GM19467 (cell line): ENCODE results near the gene PAM.

ENCODE experiments used
- ATAC-seq: cut with Tn5 transposase; IDR thresholded peaks from one replicate; pipeline ENCODE4 v1.9.1; 2021; ENCODE audit warnings: mild to moderate bottlenecking, moderate library complexity; ENCODE audit not compliant: unreplicated experiment

Gene PAM

DNA sequence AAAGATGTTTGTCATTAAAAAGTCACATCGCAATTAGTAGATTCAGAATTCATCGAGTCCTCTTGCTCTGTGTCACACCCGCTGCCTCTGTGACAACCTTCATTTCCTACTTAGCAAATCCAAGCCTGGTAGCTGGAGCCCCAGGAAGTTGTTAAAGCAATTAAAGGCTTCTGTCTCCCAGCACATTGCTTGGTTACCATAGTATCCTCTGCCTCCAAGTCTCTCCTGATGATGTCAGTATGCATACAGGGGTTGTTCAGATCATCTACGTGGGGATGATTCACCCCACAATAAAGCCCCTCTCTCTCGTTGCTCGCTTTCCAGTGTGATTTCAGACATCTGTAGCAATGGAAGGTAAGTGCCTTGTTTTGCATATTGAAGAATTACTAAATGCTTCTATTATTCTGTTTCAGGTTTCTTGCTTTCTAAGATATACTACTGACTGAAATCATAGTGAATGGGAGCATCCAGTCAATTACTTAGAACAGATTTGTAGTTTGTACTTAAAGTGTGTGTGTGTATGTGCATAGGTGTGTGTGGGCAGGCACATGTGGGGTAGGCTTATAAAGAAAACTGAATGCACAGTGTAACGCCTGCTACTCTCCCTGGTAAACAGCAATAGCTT, 52.9 kb downstream of the PAM start:
- ATAC-seq: no peak

DNA sequence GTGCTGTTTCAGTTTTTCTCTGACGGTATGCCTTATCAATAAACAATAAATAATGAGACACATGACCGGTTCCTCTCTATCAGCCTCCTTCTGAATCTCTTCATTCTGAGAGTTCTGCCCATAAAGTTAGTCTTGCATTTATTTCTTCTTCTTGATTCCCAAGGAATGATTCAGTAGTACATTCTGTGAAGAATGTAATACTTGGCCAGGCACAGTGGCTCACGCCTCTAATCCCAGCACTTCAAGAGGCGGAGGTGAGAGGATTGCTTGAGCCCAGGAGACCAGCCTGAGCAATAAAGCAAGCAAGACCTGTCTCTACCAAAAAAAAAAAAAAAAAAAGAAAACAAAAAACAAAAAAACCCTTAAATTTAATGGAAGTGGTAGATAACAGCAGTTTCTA, 53.9 kb downstream of the PAM start:
- no peak for ATAC-seq

DNA sequence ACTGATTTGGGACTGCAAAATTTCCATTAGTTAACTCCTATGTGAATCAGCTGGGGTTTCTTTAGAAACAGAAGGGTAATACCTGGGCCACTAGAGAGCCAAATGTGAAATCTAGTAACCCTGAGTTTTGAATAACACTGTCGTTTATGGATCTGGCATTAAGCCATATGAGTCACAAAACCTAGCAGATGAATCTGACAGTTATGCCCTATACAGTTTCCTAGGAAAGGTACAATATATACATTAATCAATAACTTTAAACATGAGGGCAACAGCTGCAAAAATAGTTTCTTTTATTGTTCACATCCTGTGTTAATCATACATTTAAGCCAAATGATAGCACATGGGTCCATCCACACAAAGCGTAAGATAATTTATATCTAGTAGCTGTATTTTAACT, 56.9 kb downstream of the PAM start:
- no peak for ATAC-seq

DNA sequence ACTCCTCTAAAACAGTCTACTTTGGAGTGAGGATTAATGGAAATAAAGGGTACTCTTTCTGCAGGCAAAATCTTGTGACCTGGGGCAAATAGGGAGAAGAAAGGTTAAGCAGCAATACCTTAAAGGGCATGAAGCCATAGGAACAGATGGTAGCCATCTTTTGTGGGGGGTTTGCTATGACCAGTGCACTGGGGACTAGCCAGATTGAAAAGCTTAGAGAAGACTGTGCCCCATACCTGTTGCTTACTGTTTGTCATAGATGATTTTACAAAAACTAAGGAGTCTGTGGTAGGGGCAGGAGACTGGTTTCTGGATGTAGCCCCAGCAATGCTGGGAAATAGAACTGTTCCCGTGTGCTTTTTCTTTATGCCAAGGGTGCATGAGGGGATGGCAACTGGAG, 58.6 kb downstream of the PAM start:
- no peak for ATAC-seq

DNA sequence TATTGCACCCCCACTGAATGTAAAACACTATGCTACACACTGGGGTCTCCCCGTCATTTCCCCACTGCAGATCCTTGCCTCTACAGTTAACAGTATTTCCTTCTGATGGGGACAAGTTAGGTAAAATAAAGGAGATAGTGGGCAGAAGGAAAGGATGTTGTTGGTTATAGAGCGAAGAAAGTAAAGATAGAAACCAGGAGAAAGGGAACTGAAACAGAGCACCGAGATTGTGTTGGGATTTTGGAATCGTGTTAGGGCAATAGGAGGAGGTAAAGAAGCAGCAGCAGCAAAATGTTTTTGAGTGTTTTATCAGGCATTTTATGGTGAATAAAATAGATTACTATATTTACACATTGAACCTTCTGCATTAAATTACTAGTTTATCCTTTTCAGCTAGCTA, 60.0 kb downstream of the PAM start:
- ATAC-seq: no peak

DNA sequence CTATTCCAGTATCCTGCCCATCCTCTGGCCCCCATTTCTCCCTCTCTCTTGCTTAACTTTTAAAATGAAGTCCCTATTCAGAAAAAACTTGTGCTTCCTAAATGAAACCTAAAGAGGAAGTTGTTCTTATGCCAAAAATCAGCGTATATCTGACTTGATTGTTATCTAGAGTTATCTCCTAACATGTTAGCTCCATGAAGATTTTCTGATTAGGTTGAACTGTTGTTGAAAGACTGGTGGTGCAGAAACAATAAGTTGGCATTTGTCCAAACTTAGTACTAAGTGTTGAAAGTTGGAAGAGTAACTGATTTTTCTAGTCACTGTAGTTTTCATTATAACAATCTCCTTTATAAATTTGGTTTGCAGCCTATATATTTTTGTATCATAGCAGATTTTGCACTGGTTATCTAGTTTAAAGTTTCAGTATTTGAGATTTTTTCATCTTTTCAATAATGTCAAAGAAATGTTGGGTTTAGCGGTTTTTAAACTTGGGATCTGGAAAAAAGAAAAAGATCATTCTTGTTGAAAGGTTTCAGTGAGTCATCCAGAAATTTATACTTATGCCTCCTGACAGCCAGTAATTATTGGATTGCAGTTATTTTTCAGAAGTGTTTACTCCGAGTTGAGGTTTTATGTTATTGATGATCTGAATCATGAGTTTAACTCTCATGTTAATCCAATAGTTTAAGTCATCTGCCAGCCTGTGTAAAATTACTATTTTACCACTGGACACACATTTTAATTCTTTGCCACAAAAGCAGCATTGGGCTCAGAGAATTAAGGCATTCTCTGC, 60.6 kb downstream of the PAM start:
- no peak for ATAC-seq

DNA sequence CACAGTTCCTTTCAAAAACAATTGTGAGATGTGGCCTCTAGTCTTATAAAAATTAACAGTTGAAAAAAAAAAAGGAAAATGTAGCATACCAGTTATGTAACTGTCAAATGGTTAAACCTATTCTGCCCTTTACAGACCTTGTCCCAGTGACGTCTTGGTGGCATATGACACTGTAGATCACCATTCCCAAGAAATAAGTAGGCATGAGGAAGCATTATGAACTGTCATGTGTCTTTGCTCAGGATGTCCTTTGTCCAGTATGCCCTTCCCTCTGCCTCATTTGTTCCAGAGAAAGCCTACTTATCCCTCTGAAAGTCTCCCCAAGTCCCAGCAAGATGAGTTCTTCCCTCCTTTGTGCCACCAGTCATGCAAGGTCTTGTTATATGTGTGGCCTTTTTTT, 63.2 kb downstream of the PAM start:
- no peak for ATAC-seq

DNA sequence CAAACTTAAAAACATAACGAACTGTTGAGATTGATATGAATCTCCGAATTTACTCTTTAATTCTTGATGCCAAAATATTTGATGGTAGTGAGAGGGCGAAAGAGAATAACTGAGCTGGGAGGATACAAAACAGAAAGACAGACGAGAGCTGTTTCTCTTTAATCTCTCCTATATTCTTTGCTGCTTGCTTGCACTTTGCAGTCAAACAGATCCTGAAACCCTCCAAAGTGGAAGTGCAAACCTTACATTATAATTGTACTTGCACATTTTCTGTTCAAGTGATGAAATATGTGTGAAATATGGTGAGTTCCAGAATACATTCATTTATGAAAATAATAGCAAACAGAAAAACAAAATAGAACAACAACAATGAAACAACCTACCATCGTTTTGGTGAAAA, 63.8 kb downstream of the PAM start:
- no peak for ATAC-seq

DNA sequence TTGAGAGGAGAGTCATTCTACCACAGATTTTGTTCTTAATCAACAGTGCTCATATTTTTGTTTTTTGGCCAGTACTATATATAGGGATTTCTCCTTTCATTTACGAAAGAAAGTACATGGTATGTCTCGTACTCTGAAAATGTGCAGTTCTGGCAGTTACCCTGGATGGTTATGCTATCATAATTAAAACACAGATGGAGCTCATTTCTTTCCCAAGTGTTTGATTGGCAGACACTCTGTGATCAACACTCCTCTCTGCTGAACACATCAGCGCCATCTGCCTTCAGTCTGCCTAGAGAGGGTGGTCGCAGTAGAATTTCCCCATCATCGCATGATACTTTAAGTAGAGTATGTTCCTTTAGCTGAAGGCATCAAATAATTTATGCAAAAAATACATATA, 64.5 kb downstream of the PAM start:
- ATAC-seq: no peak

DNA sequence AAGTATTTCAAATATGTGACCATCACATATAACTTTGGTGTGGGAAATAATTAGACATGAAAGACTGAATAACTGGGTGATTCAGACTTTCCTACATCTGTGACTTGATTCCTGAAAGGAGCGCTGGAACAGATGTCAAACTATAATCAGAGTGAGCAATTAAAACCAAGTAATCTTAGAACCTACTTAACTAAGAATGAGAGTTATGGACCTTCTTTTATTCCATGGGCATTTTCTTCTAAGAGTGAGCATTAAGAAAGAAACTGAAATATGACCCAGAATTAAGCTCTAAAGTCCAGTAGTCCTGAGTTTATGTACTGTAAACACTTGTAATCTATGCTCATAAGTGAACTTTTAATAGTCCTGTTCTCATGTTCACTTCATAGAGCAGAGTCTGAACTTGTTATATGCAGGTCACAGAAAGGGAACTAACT, 68.4 kb downstream of the PAM start:
- no peak for ATAC-seq

DNA sequence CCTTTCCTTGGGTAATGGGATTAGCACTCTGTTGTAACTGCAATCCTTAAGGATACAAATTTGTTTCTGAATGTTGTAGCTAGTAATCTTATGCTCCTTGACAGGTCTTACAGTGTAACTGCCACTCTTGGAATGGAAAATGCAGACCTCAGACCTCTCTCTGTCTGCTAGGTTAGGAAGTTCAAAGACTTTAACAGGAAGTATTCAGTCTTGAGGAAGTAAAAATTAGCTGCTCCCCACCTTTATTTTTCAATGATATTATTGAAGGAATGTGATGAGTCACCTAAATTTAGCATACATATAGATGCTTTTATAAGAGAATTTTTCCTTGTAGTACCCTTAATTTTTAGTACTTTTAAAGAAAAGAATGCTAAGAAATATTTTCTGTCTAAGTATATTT, 71.5 kb downstream of the PAM start:
- ATAC-seq: no peak

DNA sequence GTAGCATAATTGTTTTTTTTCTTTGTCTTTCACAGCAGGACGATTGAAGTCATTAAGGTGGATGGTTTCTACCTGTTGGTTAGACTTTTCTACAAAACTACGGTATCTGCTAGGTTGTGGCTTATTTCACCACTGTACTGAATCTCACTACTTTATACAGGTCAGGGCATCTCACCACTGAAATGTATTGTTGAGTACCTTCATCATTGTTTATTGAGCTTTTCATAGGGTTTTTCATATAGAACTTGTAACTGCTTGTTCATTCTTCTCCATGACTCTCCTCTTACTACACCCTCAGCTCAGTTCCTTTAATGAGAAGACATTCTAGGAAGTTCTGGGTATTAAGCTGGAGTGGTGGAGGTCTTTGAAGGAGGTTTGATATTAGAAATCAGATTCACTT, 75.1 kb downstream of the PAM start:
- no peak for ATAC-seq

DNA sequence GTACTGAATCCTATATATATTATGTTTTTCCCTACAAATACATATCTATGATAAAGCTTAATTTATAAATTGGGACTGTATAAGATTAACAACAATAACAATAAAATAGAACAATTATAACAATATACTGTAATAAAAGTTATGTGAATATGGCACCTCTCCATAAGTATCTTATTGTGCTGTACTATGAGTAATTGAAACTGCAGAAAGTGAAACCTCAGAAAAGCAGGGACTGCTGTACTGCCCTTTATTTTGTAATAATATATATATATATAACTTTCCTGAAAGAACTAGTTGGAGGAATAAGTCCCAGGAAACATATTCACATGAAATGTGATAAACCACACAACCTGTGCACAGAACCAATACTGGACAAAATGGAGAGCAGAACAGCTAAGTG, 77.3 kb downstream of the PAM start:
- no peak for ATAC-seq

DNA sequence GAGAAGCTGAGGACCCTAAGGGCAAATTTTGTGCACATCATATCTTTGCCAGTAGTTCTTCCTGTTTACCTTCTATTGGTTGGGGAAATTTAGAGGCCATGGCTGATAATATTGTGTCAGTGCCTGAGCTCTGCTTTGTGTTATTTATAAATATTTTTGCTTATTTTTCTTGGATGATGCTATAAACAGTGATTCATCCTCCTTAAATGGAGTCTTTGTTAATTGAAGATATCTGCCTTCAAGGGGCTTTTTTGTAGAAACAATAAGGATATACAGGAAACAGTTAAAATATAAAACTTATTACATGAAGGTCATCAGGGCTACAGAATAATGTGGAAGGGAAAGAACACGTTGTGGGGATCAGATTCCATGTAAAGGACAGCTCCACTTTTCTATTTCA, 78.0 kb downstream of the PAM start:
- no peak for ATAC-seq

DNA sequence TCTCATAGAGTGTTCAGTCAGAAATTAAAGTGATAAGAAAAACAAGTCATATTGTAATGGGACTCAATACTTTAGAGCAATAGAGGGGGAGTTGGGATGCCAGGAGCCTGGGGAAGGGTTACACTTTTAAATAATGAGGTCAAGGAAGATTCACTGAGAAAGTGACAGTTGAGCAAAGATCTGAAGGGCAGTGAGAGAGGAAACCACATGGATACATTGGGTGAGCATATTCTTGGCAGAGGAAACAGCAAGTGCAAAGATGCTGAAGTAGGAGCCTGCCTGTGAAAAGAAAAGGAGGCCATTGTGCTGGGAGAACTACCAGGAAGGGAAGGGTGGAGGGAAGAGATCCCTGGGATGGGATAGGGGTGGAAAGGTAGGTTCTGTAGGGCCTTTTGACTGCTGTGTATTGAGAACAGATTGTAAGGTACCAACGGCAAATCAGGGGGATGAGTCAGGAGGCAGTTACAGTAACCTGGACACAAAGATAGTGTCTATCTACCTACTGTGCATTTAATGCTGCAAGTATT, 79.4 kb downstream of the PAM start:
- ATAC-seq: no peak

DNA sequence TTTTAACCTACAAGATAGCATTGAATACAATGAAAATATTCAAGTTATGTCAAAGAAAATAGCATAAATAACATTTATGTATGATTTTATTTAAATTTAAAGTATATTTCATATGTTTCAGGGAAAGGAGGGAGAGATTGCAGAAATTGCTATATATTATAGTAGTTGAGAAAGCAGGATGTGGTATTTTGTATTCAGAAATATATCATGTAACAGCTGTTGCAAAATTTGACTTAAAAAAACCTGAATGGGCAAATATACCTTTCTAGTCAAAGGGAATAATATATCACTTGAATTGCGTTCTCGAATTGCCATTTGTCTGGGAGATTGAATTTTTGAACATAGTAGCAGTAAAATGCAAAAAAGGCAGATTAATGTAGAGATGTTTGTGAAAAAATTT, 80.6 kb downstream of the PAM start:
- ATAC-seq: no peak

DNA sequence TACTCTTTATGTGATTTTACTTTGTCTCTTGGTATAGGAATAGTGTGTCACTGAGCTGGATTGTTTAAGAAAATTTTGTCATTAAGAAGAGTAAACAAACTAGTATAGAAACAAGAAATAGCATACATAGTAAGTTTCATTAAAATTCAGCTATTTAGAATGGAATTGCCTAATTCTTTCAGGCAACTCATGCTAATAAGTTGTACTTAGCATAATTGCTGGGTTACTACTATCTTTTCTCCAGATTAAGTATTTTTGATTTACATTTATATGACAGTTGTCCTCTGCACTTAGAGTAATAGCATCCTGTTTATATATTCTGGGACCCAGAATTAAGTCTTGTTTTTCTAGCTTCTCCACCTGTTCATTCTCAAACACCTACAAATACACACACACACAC, 85.9 kb downstream of the PAM start:
- ATAC-seq: no peak

DNA sequence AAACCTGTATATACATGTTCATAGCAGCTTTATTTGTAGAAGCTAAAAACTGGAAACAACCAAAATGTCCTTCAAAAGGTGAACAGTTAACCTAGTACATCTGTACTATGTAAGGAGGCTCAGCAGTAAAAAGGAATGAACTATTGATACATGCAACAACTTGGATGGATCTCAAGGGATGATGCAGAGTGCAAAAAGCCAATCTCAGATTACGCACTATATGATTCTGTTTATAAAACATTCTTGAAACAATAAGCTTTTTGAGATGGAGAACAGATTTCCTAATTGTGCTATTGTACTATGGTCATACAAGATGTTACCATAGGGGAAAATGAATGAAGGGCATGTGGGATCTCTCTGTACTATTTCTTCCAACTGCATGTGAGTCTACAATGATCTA, 88.9 kb downstream of the PAM start:
- ATAC-seq: no peak

DNA sequence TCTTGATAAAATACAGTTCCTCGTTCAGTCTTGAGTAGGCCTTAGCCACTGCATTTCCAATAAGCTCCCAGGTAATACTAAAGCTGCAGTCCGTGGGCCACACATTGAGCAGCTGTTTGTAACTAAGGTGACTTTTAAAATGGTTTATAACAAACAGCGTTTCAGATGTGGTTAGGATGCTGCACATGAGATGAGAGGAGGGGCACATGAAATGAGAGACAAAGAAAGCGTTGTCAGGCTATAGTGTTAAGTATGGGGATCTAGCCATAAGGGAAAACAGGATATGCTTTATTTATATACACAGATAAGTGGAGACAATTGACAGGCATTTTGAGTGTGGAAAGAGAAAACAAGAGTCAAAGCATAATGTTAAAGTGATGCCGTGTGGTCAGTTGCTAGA, 89.9 kb downstream of the PAM start:
- no peak for ATAC-seq

DNA sequence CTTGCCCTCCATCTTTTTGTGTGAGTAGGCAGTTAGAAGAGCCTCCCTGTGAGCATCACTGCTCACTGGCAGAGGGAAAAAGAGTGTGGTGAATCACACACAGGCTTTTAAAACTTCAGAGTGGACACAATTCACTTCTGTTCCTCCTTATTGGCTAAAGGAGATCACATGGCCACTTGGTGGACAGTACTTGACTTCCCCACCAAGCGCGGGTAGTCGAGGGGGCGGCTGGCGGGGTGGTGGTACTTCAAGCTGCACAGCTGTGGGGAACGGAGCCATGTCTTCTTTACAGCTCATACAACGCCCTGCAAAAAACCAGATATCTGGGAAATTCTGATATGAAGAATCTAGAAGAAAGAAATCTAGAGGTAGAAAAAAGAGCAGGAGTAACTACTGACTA, 95.4 kb downstream of the PAM start:
- ATAC-seq: no peak

DNA sequence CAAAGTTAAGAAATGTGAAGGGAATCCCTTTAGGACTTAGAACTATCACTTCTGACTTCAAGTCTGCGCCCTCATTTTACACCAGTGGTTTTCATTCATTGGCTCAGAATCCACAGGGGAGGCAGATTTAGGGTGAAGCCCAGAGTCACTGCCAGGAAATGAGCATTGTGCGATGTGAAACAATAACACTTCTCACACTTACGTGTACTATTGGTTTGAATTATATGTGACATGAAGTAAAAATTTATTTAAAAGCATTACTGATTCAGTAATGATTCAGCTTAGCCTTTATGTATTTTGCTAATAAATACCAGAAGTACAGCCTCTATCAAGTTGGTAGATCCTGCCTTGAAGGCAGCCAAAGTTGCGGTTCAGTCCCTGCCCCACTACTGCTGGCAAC, 98.6 kb downstream of the PAM start:
- no peak for ATAC-seq

DNA sequence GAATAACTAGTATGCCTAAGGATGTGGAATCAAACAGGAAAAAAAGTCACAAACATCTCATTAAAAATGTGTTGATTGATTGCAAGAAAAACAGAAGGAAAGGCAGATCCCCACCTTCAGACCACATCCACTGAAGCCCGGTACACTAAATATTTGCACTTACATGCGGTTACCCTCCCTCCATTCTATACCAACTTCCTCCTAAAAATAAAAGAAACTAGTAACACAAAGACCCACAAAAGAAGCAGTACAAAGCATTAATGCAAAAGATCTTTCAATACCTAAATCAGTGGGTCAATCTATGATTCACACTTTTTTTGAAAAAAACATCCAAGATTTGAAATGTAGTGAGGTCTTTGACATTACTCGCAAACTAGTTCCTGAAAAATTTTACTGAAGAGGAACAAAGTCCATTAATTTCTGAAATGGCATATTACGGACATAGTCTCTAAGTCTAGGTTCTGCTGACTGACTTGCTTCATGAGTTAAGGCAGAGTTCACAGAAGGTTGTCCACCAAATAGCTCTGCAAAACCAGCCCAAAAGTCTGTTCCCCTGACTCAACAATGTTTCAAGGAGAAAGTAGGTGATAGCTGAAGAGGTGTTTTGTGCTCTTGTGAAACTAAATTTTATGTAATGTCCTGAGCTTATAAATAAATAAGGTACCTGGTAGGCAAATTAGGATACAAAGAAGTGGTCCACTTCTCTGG, 100.7 kb downstream of the PAM start:
- no peak for ATAC-seq
